OCI-LY3 (cell line): ENCODE results near the gene ZNF232.

ENCODE experiments used
- H2AFZ ChIP-seq: fragments of 200-600, 300-600 bp; shearing (Covaris generic); 2 replicates; pipeline ENCODE4 v1.6.0; 2014; ENCODE audit warnings: antibody characterized with exemption, low read depth, low read length
- H3K27ac ChIP-seq: fragments of 200-600, 300-600 bp; sonication (generic); 2 replicates; pipeline ENCODE4 v1.5.1; 2014; ENCODE audit warnings: mild to moderate bottlenecking, low read length, moderate library complexity, mixed read lengths
- H3K27me3 ChIP-seq: fragments of 200-600, 300-600 bp; sonication (generic); 2 replicates; pipeline ENCODE4 v1.6.1; 2014; ENCODE audit warnings: low read depth, low read length, mixed read lengths
- H3K36me3 ChIP-seq: fragments of 200-600, 300-600 bp; sonication (generic); replicated peaks from 2 replicates; pipeline ENCODE3; 2014; ENCODE audit warnings: low read depth, low read length, mixed read lengths
- H3K4me1 ChIP-seq: fragments of 300-600, 200-600 bp; sonication (generic); 2 replicates; pipeline ENCODE4 v1.6.1; 2014; ENCODE audit warnings: low read length, mixed read lengths
- H3K4me2 ChIP-seq: fragments of 200-600, 300-600 bp; sonication (generic); 2 replicates; pipeline ENCODE4 v1.6.1; 2014; ENCODE audit warnings: low read length, mixed read lengths
- H3K4me3 ChIP-seq: fragments of 300-600, 200-600 bp; sonication (generic); 2 replicates; pipeline ENCODE4 v1.5.1; 2014; ENCODE audit warnings: antibody characterized with exemption, mild to moderate bottlenecking, low read length, moderate library complexity
- H3K79me2 ChIP-seq: fragments of 300-600, 200-600 bp; shearing (Covaris generic); 2 replicates; pipeline ENCODE4 v1.6.1; 2014; ENCODE audit warnings: mild to moderate bottlenecking, low read length, mixed read lengths
- H3K9ac ChIP-seq: fragments of 300-600, 200-600 bp; shearing (Covaris generic); 2 replicates; pipeline ENCODE4 v1.6.0; 2014; ENCODE audit warnings: mild to moderate bottlenecking, low read length, moderate library complexity
- H3K9me3 ChIP-seq: fragments of 200-600, 300-600 bp; shearing (Covaris generic); 2 replicates; pipeline ENCODE4 v1.6.1; 2014; ENCODE audit warnings: low read length, mixed read lengths; ENCODE audit not compliant: insufficient read depth
- H4K20me1 ChIP-seq: fragments of 200-600, 300-600 bp; sonication (generic); 2 replicates; pipeline ENCODE4 v1.6.1; 2016; ENCODE audit warnings: low read length, mixed read lengths; ENCODE audit not compliant: insufficient read depth
- CTCF ChIP-seq: fragments of 200-600, 300-600 bp; sonication (generic); IDR thresholded peaks from 2 replicates; pipeline ENCODE4 v1.5.1; 2014; ENCODE audit warnings: antibody characterized with exemption, low read length, low read depth
- EZH2phosphoT487 ChIP-seq: fragments of 200-600 bp; shearing (Covaris generic); IDR thresholded peaks from 2 replicates; pipeline ENCODE4 v1.6.1; 2018; ENCODE audit warnings: antibody characterized with exemption, mixed run types, low read depth

Gene ZNF232

GRCh38 chr17:5100832-5101231, 10.8 kb downstream of the ZNF232 start:
- H3K27me3 ChIP-seq = no peaks in the 10 kb centered on the region
- H3K9ac ChIP-seq = no peak overlapping the region
- no peaks in the 10 kb centered on the region for H3K4me1 ChIP-seq
- peaks cover 1% of the 10 kb centered on the region for H3K36me3 ChIP-seq
- H3K27ac ChIP-seq = no peak overlapping the region
- no peaks in the 10 kb centered on the region for H3K79me2 ChIP-seq
- H3K9me3 ChIP-seq = no peaks in the 10 kb centered on the region
- H4K20me1 ChIP-seq = no peaks in the 10 kb centered on the region
- TF ChIP-seq EZH2phosphoT487 = no peak
- no peak for TF ChIP-seq CTCF
- no peak overlapping the region for H2AFZ ChIP-seq
- H3K4me2 ChIP-seq = no peak overlapping the region
- no peak overlapping the region for H3K4me3 ChIP-seq

GRCh38 chr17:5099271-5099670, 12.4 kb downstream of the ZNF232 start:
- Histone ChIP-seq H3K4me1 (no peaks in the 10 kb centered on the region), H3K9ac (no peak overlapping the region), H3K79me2 (no peaks in the 10 kb centered on the region), H3K27ac (no peak overlapping the region), H4K20me1 (no peaks in the 10 kb centered on the region), H3K27me3 (no peaks in the 10 kb centered on the region), H3K4me2 (no peak overlapping the region), H3K36me3 (no peaks in the 10 kb centered on the region), H3K4me3 (no peak overlapping the region), H3K9me3 (no peaks in the 10 kb centered on the region), H2AFZ (no peak overlapping the region)
- no peak for TF ChIP-seq CTCF
- no peak for TF ChIP-seq EZH2phosphoT487

- Histone ChIP-seq H4K20me1 (no peaks in the 10 kb centered on the region), H3K79me2 (no peaks in the 10 kb centered on the region), H3K9me3 (no peaks in the 10 kb centered on the region), H3K27me3 (no peaks in the 10 kb centered on the region), H3K9ac (no peak overlapping the region), H3K4me3 (no peak overlapping the region), H3K27ac (no peak overlapping the region), H3K36me3 (no peaks in the 10 kb centered on the region), H3K4me1 (no peaks in the 10 kb centered on the region), H2AFZ (no peak overlapping the region), H3K4me2 (no peak overlapping the region)
- TF ChIP-seq CTCF (no peak), EZH2phosphoT487 (no peak)
These were observed 14.4 kb downstream of the ZNF232 start for GRCh38 chr17:5097101-5097834.

DNA sequence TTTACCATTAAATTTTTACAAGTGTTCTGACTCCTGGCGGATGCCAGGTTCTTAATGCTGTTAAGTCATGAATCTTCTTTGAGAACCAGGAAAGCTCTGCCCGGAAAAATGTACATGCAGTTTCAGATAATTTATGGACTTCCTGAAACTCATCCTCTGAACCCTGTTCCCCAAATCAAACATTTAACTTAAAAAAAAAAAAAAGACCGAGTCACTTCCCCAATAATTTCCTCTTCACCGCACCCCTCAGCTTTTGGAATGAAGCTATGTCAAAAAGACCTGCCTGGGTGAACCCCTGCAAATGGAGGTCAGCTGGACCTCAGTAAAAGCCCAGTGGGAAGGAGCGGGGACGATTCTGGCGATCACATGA, 15.0 kb downstream of the ZNF232 start:
- Histone ChIP-seq H3K9ac (no peak overlapping the region), H3K27me3 (no peaks in the 10 kb centered on the region), H3K4me3 (no peak overlapping the region), H3K79me2 (no peaks in the 10 kb centered on the region), H2AFZ (no peak overlapping the region), H3K4me2 (no peak overlapping the region), H3K9me3 (no peaks in the 10 kb centered on the region), H3K4me1 (no peaks in the 10 kb centered on the region), H3K27ac (no peak overlapping the region), H4K20me1 (no peaks in the 10 kb centered on the region), H3K36me3 (no peaks in the 10 kb centered on the region)
- TF ChIP-seq CTCF = no peak
- no peak for TF ChIP-seq EZH2phosphoT487
